ENCODE data around the gene HFE. TPM values are rescaled to one million over a fixed set of nuclear protein-coding genes. Genes with fewer than 3 reads are reported as not detected.

HFE gene
- total and polyA plus RNA-seq, 2 of the 13 experiments (the other 11 are each of a cell fraction or from before 2014, with no cell fraction given): 3.7 to 6.3 TPM

DNA sequence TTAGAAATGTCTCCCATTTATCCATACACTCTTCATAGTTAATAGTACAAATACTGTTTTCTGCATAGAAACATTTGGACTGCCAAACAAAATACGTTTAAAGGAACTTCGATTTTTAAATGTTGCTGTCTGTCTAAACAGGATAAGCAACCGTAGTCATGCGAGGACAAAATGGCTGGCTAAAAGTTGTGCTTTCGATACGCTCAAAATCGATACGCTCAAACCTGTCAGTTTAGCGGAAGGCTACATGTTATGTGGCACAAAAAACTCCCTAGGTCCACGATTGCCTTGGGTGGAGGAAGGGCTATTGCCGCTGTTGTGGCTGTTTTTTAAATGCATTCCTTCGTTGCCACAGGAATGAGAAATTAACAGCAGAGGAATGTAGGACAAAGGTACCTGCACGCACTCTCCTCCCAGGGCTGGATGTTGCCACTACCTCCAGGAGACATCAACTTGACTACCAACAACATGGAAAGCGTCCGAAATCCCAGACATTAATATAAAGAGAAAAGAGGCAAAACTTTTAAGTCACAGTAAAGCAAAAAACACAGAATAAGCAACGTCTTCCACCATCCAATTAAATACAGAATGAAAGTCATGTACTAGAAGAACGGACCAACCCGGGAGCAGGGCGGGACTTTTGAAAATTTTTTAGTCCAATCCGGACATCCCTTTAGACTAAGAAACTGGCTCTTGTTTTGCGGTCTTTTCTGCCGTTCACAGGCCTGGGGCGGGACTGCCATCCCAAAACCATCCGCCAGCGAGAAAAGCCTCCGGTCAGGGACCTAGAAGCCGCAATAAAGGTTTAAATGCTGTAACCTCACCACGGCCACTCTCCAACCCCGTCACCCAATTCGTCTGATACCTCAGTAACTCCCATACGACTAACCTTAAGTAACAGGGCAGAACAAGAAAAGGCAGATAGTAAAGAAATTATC, 32.2 kb upstream of the HFE start (continued):
- TF ChIP-seq, protein P1, sequence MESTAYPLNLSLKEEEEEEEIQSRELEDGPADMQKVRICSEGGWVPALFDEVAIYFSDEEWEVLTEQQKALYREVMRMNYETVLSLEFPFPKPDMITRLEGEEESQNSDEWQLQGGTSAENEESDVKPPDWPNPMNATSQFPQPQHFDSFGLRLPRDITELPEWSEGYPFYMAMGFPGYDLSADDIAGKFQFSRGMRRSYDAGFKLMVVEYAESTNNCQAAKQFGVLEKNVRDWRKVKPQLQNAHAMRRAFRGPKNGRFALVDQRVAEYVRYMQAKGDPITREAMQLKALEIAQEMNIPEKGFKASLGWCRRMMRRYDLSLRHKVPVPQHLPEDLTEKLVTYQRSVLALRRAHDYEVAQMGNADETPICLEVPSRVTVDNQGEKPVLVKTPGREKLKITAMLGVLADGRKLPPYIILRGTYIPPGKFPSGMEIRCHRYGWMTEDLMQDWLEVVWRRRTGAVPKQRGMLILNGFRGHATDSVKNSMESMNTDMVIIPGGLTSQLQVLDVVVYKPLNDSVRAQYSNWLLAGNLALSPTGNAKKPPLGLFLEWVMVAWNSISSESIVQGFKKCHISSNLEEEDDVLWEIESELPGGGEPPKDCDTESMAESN (CRISPR knock-in tag; conservative IDR thresholded peaks at IDR 0.05): 0 out of 2 replicates have a peak, but pooled peaks have one; percentile 19
- no peak for TF ChIP-seq ZNF496 (CRISPR knock-in tag; IDR thresholded peaks at IDR 0.05; ENCODE audit: insufficient replicate concordance)
- TF ChIP-seq, protein P2, sequence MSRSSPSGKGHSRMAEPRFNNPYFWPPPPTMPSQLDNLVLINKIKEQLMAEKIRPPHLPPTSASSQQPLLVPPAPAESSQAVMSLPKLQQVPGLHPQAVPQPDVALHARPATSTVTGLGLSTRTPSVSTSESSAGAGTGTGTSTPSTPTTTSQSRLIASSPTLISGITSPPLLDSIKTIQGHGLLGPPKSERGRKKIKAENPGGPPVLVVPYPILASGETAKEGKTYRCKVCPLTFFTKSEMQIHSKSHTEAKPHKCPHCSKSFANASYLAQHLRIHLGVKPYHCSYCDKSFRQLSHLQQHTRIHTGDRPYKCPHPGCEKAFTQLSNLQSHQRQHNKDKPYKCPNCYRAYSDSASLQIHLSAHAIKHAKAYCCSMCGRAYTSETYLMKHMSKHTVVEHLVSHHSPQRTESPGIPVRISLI (CRISPR knock-in tag; IDR thresholded peaks at IDR 0.05; ENCODE audit: borderline replicate concordance): peak; percentile 82
- no peak for TF ChIP-seq ZNF251 (CRISPR knock-in tag; IDR thresholded peaks at IDR 0.05)
- TF ChIP-seq HES4 (CRISPR knock-in tag; IDR thresholded peaks at IDR 0.05; ENCODE audit: borderline replicate concordance): no peak
- TF ChIP-seq ZNF207 (IDR thresholded peaks at IDR 0.05; ENCODE audit: borderline replicate concordance): no peak
- peak; percentile 3 for TF ChIP-seq RBM39 (IDR thresholded peaks at IDR 0.05; ENCODE audit: low read depth, low read length, poor library complexity, severe bottlenecking)
- no peak; the same call in 1 of the 2 replicates for TF ChIP-seq YEATS2 (CRISPR knock-in tag; IDR thresholded peaks at IDR 0.05; ENCODE audit: borderline replicate concordance)
- TF ChIP-seq, protein P3, sequence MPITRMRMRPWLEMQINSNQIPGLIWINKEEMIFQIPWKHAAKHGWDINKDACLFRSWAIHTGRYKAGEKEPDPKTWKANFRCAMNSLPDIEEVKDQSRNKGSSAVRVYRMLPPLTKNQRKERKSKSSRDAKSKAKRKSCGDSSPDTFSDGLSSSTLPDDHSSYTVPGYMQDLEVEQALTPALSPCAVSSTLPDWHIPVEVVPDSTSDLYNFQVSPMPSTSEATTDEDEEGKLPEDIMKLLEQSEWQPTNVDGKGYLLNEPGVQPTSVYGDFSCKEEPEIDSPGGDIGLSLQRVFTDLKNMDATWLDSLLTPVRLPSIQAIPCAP (CRISPR knock-in tag; IDR thresholded peaks at IDR 0.05; ENCODE audit: low read depth): no peak
- no peak for TF ChIP-seq ATM (IDR thresholded peaks at IDR 0.05; ENCODE audit: borderline replicate concordance)
- TF ChIP-seq, protein P4, sequence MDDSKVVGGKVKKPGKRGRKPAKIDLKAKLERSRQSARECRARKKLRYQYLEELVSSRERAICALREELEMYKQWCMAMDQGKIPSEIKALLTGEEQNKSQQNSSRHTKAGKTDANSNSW (CRISPR knock-in tag; IDR thresholded peaks at IDR 0.05; ENCODE audit: borderline replicate concordance): no peak
- no peak for TF ChIP-seq GTF3A (CRISPR knock-in tag; conservative IDR thresholded peaks at IDR 0.05)
- peak; percentile 87; the same call in 1 of the 2 replicates for TF ChIP-seq RXRA (CRISPR knock-in tag; IDR thresholded peaks at IDR 0.05)
- TF ChIP-seq AKAP8 (CRISPR knock-in tag; IDR thresholded peaks at IDR 0.05): no peak
- no peak for TF ChIP-seq ZMYM2 (CRISPR knock-in tag; IDR thresholded peaks at IDR 0.05)
- TF ChIP-seq, protein P5, sequence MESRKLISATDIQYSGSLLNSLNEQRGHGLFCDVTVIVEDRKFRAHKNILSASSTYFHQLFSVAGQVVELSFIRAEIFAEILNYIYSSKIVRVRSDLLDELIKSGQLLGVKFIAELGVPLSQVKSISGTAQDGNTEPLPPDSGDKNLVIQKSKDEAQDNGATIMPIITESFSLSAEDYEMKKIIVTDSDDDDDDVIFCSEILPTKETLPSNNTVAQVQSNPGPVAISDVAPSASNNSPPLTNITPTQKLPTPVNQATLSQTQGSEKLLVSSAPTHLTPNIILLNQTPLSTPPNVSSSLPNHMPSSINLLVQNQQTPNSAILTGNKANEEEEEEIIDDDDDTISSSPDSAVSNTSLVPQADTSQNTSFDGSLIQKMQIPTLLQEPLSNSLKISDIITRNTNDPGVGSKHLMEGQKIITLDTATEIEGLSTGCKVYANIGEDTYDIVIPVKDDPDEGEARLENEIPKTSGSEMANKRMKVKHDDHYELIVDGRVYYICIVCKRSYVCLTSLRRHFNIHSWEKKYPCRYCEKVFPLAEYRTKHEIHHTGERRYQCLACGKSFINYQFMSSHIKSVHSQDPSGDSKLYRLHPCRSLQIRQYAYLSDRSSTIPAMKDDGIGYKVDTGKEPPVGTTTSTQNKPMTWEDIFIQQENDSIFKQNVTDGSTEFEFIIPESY (CRISPR knock-in tag; IDR thresholded peaks at IDR 0.05): peak; percentile 64; the same call in 1 of the 2 replicates
- no peak for TF ChIP-seq ZNF615 (CRISPR knock-in tag; IDR thresholded peaks at IDR 0.05; ENCODE audit: borderline replicate concordance)
- no peak; the same call in 1 of the 2 replicates for TF ChIP-seq RFX5 (IDR thresholded peaks at IDR 0.05; ENCODE audit: low read depth, low read length)
- 0 out of 2 replicates have a peak, but pooled peaks have one; percentile 79 for TF ChIP-seq THYN1 (CRISPR knock-in tag; IDR thresholded peaks at IDR 0.05; ENCODE audit: borderline replicate concordance, low read depth)
